SK-N-SH (cell line): ENCODE data around the gene PCDHB1.

Experiments used
- CTCF ChIP-seq: fragments of 200-600 bp; sonication (generic); IDR thresholded peaks from 2 replicates; pipeline ENCODE4 v1.6.1; 2017; ENCODE audit warnings: antibody characterized with exemption, mild to moderate bottlenecking, moderate library complexity
- EP300 ChIP-seq, 2 experiments: IDR thresholded peaks; 2 replicates each; pipeline versions ENCODE4 v1.4.0 to v1.6.1; 2012; ENCODE audit warnings: borderline replicate concordance in 1 of 2, low read depth in 1 of 2, low read length in 1 of 2
- EZH2phosphoT487 ChIP-seq: fragments of 200-600 bp; sonication (generic); IDR thresholded peaks from 2 replicates; pipeline ENCODE4 v1.6.1; 2017; ENCODE audit warnings: low read depth, mixed run types, mild to moderate bottlenecking, antibody characterized with exemption, moderate library complexity, borderline replicate concordance
- IRF3 ChIP-seq: fragments of 150-350 bp; IDR thresholded peaks from 2 replicates; pipeline ENCODE4 v1.6.1; 2016; ENCODE audit warnings: mild to moderate bottlenecking, low read depth, low read length
- MXI1 ChIP-seq: IDR thresholded peaks from 2 replicates; pipeline ENCODE4 v1.6.1; 2012; ENCODE audit warnings: mild to moderate bottlenecking, low read depth, low read length, improper control_type of control experiment
- NFIC ChIP-seq: IDR thresholded peaks from 2 replicates; pipeline ENCODE4 v1.4.0; 2012; ENCODE audit warnings: borderline replicate concordance
- POLR2AphosphoS5 ChIP-seq: IDR thresholded peaks from 2 replicates; pipeline ENCODE4 v1.6.1; 2012; ENCODE audit warnings: low read depth, low read length
- SMC3 ChIP-seq: IDR thresholded peaks from 2 replicates; pipeline ENCODE4 v1.6.1; 2012; ENCODE audit warnings: low read depth, low read length, improper control_type of control experiment
- USF2 ChIP-seq: fragments of 150-350 bp; IDR thresholded peaks from 2 replicates; pipeline ENCODE4 v1.6.1; 2017; ENCODE audit warnings: antibody characterized with exemption, low read length, low read depth, borderline replicate concordance

- TF ChIP-seq IRF3 = no peak
- no peak for TF ChIP-seq EP300 (IDR thresholded peaks at IDR 0.05; ENCODE audit: borderline replicate concordance in 1 of 2, low read depth in 1 of 2, low read length in 1 of 2)
- TF ChIP-seq USF2 = no peak
- no peak for TF ChIP-seq NFIC
- no peak for TF ChIP-seq MXI1
- no peak for TF ChIP-seq SMC3
- no peak for TF ChIP-seq CTCF
- TF ChIP-seq POLR2AphosphoS5 = no peak
- TF ChIP-seq EZH2phosphoT487 = no peak
Measured at GRCh38 chr5:141039517-141039916, 11.7 kb upstream of the PCDHB1 start.
